ENCODE measurements around the gene SLC39A11.

- TF ChIP-seq, protein P1, sequence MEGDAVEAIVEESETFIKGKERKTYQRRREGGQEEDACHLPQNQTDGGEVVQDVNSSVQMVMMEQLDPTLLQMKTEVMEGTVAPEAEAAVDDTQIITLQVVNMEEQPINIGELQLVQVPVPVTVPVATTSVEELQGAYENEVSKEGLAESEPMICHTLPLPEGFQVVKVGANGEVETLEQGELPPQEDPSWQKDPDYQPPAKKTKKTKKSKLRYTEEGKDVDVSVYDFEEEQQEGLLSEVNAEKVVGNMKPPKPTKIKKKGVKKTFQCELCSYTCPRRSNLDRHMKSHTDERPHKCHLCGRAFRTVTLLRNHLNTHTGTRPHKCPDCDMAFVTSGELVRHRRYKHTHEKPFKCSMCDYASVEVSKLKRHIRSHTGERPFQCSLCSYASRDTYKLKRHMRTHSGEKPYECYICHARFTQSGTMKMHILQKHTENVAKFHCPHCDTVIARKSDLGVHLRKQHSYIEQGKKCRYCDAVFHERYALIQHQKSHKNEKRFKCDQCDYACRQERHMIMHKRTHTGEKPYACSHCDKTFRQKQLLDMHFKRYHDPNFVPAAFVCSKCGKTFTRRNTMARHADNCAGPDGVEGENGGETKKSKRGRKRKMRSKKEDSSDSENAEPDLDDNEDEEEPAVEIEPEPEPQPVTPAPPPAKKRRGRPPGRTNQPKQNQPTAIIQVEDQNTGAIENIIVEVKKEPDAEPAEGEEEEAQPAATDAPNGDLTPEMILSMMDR (conservative IDR thresholded peaks at IDR 0.05; ENCODE audit: low read depth, low read length) = no peak
- TF ChIP-seq EZH2 (IDR thresholded peaks at IDR 0.05; ENCODE audit: borderline replicate concordance, low read depth, low read length, poor library complexity, severe bottlenecking) = no peak
Observed at GRCh38 chr17:72715906-72716572, 376.4 kb downstream of the SLC39A11 start.
